ENCODE data around the gene ZDHHC11B.

ZDHHC11B gene

GRCh38 chr5:669111-669841, 115.3 kb downstream of the ZDHHC11B start:
- Histone ChIP-seq H3K9me3 (ENCODE audit: control insufficient read depth in 5 of 5, low read length in 5 of 5) (no peaks in the 10 kb centered on the region), H3K9ac (ENCODE audit: low read length in 5 of 5) (no peak overlapping the region), H3K36me3 (ENCODE audit: control insufficient read depth in 5 of 5, insufficient read depth in 5 of 5, low read length in 5 of 5) (peaks cover 0 to 16% (median 12%) of the 10 kb centered on the region in 5 donors), H3K27me3 (ENCODE audit: control insufficient read depth in 5 of 5, insufficient read depth in 4 of 5, low read length in 5 of 5) (peaks cover 0 to 11% (median 0%) of the 10 kb centered on the region in 5 donors), H3K4me3 (ENCODE audit: low read depth in 1 of 5, low read length in 5 of 5) (no peak overlapping the region), H3K27ac (ENCODE audit: low read depth, low read length) (no peak overlapping the region), H3K4me1 (ENCODE audit: control insufficient read depth in 5 of 5, insufficient read depth in 5 of 5, low read length in 5 of 5) (peaks cover 4 to 36% (median 31%) of the 10 kb centered on the region in 5 donors)

GRCh38 chr5:668283-668995, 116.1 kb downstream of the ZDHHC11B start:
- H3K9me3 ChIP-seq (ENCODE audit: control insufficient read depth in 5 of 5, low read length in 5 of 5), result no peaks in the 10 kb centered on the region
- no peak overlapping the region for H3K4me3 ChIP-seq (ENCODE audit: low read depth in 1 of 5, low read length in 5 of 5)
- H3K27ac ChIP-seq (ENCODE audit: low read depth, low read length), result no peak overlapping the region
- peaks cover 4 to 27% (median 23%) of the 10 kb centered on the region in 5 donors for H3K4me1 ChIP-seq (ENCODE audit: control insufficient read depth in 5 of 5, insufficient read depth in 5 of 5, low read length in 5 of 5)
- peaks cover 0 to 6% (median 0%) of the 10 kb centered on the region in 5 donors for H3K27me3 ChIP-seq (ENCODE audit: control insufficient read depth in 5 of 5, insufficient read depth in 4 of 5, low read length in 5 of 5)
- no peak overlapping the region for H3K9ac ChIP-seq (ENCODE audit: low read length in 5 of 5)
- peaks cover 0 to 25% (median 20%) of the 10 kb centered on the region in 5 donors for H3K36me3 ChIP-seq (ENCODE audit: control insufficient read depth in 5 of 5, insufficient read depth in 5 of 5, low read length in 5 of 5)

GRCh38 chr5:666816-667498, 117.6 kb downstream of the ZDHHC11B start:
- H3K36me3 ChIP-seq (ENCODE audit: control insufficient read depth in 5 of 5, insufficient read depth in 5 of 5, low read length in 5 of 5), result peaks cover 0 to 39% (median 25%) of the 10 kb centered on the region in 5 donors
- no peaks in the 10 kb centered on the region for H3K9me3 ChIP-seq (ENCODE audit: control insufficient read depth in 5 of 5, low read length in 5 of 5)
- no peaks in the 10 kb centered on the region for H3K27me3 ChIP-seq (ENCODE audit: control insufficient read depth in 5 of 5, insufficient read depth in 4 of 5, low read length in 5 of 5)
- no peak overlapping the region for H3K9ac ChIP-seq (ENCODE audit: low read length in 5 of 5)
- no peak overlapping the region for H3K27ac ChIP-seq (ENCODE audit: low read depth, low read length)
- peaks cover 2 to 12% (median 8%) of the 10 kb centered on the region in 5 donors for H3K4me1 ChIP-seq (ENCODE audit: control insufficient read depth in 5 of 5, insufficient read depth in 5 of 5, low read length in 5 of 5)
- H3K4me3 ChIP-seq (ENCODE audit: low read depth in 1 of 5, low read length in 5 of 5), result no peak overlapping the region

- Histone ChIP-seq H3K9ac (ENCODE audit: low read length in 5 of 5) (no peak overlapping the region), H3K4me3 (ENCODE audit: low read depth in 1 of 5, low read length in 5 of 5) (no peak overlapping the region), H3K9me3 (ENCODE audit: control insufficient read depth in 5 of 5, low read length in 5 of 5) (no peaks in the 10 kb centered on the region), H3K27me3 (ENCODE audit: control insufficient read depth in 5 of 5, insufficient read depth in 4 of 5, low read length in 5 of 5) (no peaks in the 10 kb centered on the region), H3K27ac (ENCODE audit: low read depth, low read length) (no peak overlapping the region), H3K36me3 (ENCODE audit: control insufficient read depth in 5 of 5, insufficient read depth in 5 of 5, low read length in 5 of 5) (peaks cover 0 to 47% (median 31%) of the 10 kb centered on the region in 5 donors), H3K4me1 (ENCODE audit: control insufficient read depth in 5 of 5, insufficient read depth in 5 of 5, low read length in 5 of 5) (peaks cover 0 to 4% (median 0%) of the 10 kb centered on the region in 5 donors)
Observed at GRCh38 chr5:665956-666711, 118.4 kb downstream of the ZDHHC11B start.

- H3K27me3 ChIP-seq (ENCODE audit: control insufficient read depth in 5 of 5, insufficient read depth in 4 of 5, low read length in 5 of 5), result no peaks in the 10 kb centered on the region
Observed at GRCh38 chr5:665541-665955, 119.0 kb downstream of the ZDHHC11B start.

GRCh38 chr5:664994-665360, 119.6 kb downstream of the ZDHHC11B start:
- H3K9me3 ChIP-seq (ENCODE audit: control insufficient read depth in 5 of 5, low read length in 5 of 5), result no peaks in the 10 kb centered on the region
- no peaks in the 10 kb centered on the region for H3K27me3 ChIP-seq (ENCODE audit: control insufficient read depth in 5 of 5, insufficient read depth in 4 of 5, low read length in 5 of 5)
- H3K27ac ChIP-seq (ENCODE audit: low read depth, low read length), result no peak overlapping the region
- H3K36me3 ChIP-seq (ENCODE audit: control insufficient read depth in 5 of 5, insufficient read depth in 5 of 5, low read length in 5 of 5), result peaks cover 0 to 53% (median 35%) of the 10 kb centered on the region in 5 donors
- H3K9ac ChIP-seq (ENCODE audit: low read length in 5 of 5), result no peak overlapping the region
- no peak overlapping the region for H3K4me3 ChIP-seq (ENCODE audit: low read depth in 1 of 5, low read length in 5 of 5)
- peaks cover 0 to 4% (median 0%) of the 10 kb centered on the region in 5 donors for H3K4me1 ChIP-seq (ENCODE audit: control insufficient read depth in 5 of 5, insufficient read depth in 5 of 5, low read length in 5 of 5)

More at GRCh38 chr5:665541-665955, 119.0 kb downstream of the ZDHHC11B start:
- Histone ChIP-seq H3K9me3 (ENCODE audit: control insufficient read depth in 5 of 5, low read length in 5 of 5) (no peaks in the 10 kb centered on the region), H3K9ac (ENCODE audit: low read length in 5 of 5) (no peak overlapping the region), H3K4me1 (ENCODE audit: control insufficient read depth in 5 of 5, insufficient read depth in 5 of 5, low read length in 5 of 5) (peaks cover 0 to 4% (median 0%) of the 10 kb centered on the region in 5 donors), H3K27ac (ENCODE audit: low read depth, low read length) (no peak overlapping the region), H3K4me3 (ENCODE audit: low read depth in 1 of 5, low read length in 5 of 5) (no peak overlapping the region), H3K36me3 (ENCODE audit: control insufficient read depth in 5 of 5, insufficient read depth in 5 of 5, low read length in 5 of 5) (peaks cover 0 to 48% (median 32%) of the 10 kb centered on the region in 5 donors)

- Histone ChIP-seq H3K27ac (ENCODE audit: low read depth, low read length) (no peak overlapping the region), H3K36me3 (ENCODE audit: control insufficient read depth in 5 of 5, insufficient read depth in 5 of 5, low read length in 5 of 5) (peaks cover 0 to 57% (median 35%) of the 10 kb centered on the region in 5 donors), H3K4me3 (ENCODE audit: low read depth in 1 of 5, low read length in 5 of 5) (no peak overlapping the region), H3K27me3 (ENCODE audit: control insufficient read depth in 5 of 5, insufficient read depth in 4 of 5, low read length in 5 of 5) (no peaks in the 10 kb centered on the region), H3K4me1 (ENCODE audit: control insufficient read depth in 5 of 5, insufficient read depth in 5 of 5, low read length in 5 of 5) (peaks cover 0 to 4% (median 0%) of the 10 kb centered on the region in 5 donors), H3K9ac (ENCODE audit: low read length in 5 of 5) (no peak overlapping the region), H3K9me3 (ENCODE audit: control insufficient read depth in 5 of 5, low read length in 5 of 5) (no peaks in the 10 kb centered on the region)
Observed at GRCh38 chr5:664343-664993, 120.1 kb downstream of the ZDHHC11B start.

- Histone ChIP-seq H3K4me3 (ENCODE audit: low read depth in 1 of 5, low read length in 5 of 5) (no peak overlapping the region), H3K36me3 (ENCODE audit: control insufficient read depth in 5 of 5, insufficient read depth in 5 of 5, low read length in 5 of 5) (peaks cover 0 to 62% (median 35%) of the 10 kb centered on the region in 5 donors), H3K27me3 (ENCODE audit: control insufficient read depth in 5 of 5, insufficient read depth in 4 of 5, low read length in 5 of 5) (no peaks in the 10 kb centered on the region), H3K27ac (ENCODE audit: low read depth, low read length) (no peak overlapping the region), H3K9me3 (ENCODE audit: control insufficient read depth in 5 of 5, low read length in 5 of 5) (no peaks in the 10 kb centered on the region), H3K9ac (ENCODE audit: low read length in 5 of 5) (no peak overlapping the region), H3K4me1 (ENCODE audit: control insufficient read depth in 5 of 5, insufficient read depth in 5 of 5, low read length in 5 of 5) (no peaks in the 10 kb centered on the region)
Observed at GRCh38 chr5:663436-664342, 120.8 kb downstream of the ZDHHC11B start.
